HG03442 (cell line): ENCODE data around the gene SULT6B1.

Experiments
- ATAC-seq: cut with Tn5 transposase; IDR thresholded peaks from one replicate; pipeline ENCODE4 v1.9.1; 2021; ENCODE audit warnings: mild to moderate bottlenecking, moderate library complexity; ENCODE audit not compliant: unreplicated experiment

SULT6B1 gene

GRCh38 chr2:37153224-37153623, 35.2 kb downstream of the SULT6B1 start:
- no peak for ATAC-seq

- ATAC-seq, result no peak
Measured at GRCh38 chr2:37149626-37150322, 38.7 kb downstream of the SULT6B1 start.

GRCh38 chr2:37148325-37148724, 40.1 kb downstream of the SULT6B1 start:
- ATAC-seq, result no peak

- ATAC-seq, result no peak
Measured at GRCh38 chr2:37146062-37146461, 42.4 kb downstream of the SULT6B1 start.

GRCh38 chr2:37143974-37144373, 44.5 kb downstream of the SULT6B1 start:
- ATAC-seq, result no peak

- ATAC-seq, result no peak
Measured at GRCh38 chr2:37142546-37142945, 45.9 kb downstream of the SULT6B1 start.

GRCh38 chr2:37132914-37133313, 55.6 kb downstream of the SULT6B1 start:
- ATAC-seq, result no peak

GRCh38 chr2:37125416-37125815, 63.1 kb downstream of the SULT6B1 start:
- ATAC-seq, result no peak

GRCh38 chr2:37119157-37119556, 69.3 kb downstream of the SULT6B1 start:
- ATAC-seq, result no peak
